Stomach (tissue), 9 donors: Measurements from ENCODE around the gene B3GAT2. TPM values are rescaled to one million over a fixed set of nuclear protein-coding genes. Genes with fewer than 3 reads are reported as not detected.

Experiments used
- DNase-seq, 2 donors: peaks; one replicate each; pipeline versions ENCODE4 v3.0.0 to v3.0.0-alpha.2; 2013 to 2019
- H3K27ac ChIP-seq, 5 donors: fragments of 200-600 bp in 4 of 5; sonication (generic) in 4 of 5; one replicate each; pipeline ENCODE4 v1.5.1; 2013 to 2019; ENCODE audit warnings: mild to moderate bottlenecking in 1 of 5, moderate library complexity in 1 of 5
- H3K27me3 ChIP-seq, 3 donors: fragments of 200-600 bp; sonication (generic); one replicate each; pipeline ENCODE4 v1.5.1; 2017 to 2019; ENCODE audit warnings: mixed run types in 1 of 3
- H3K36me3 ChIP-seq, 4 donors: fragments of 200-600 bp; sonication (generic); 1 replicate in 3 of 4; 2 replicates in 1 of 4; pipeline ENCODE4 v1.5.1; 2016 to 2019
- H3K4me1 ChIP-seq, 4 donors: fragments of 200-600 bp; sonication (generic); one replicate each; pipeline ENCODE4 v1.5.1; 2016 to 2019
- H3K4me3 ChIP-seq, 4 donors: fragments of 200-600 bp; sonication (generic) in 3 of 4; one replicate each; pipeline ENCODE4 v1.5.1; 2016 to 2019; ENCODE audit warnings: mild to moderate bottlenecking in 1 of 4
- H3K9me3 ChIP-seq, 4 donors: fragments of 200-600 bp; sonication (generic); one replicate each; pipeline ENCODE4 v1.5.1; 2016 to 2019
- CTCF ChIP-seq, 7 experiments: fragments of 450-650 bp in 4 of 7; fragments of 200-600 bp in 3 of 7; sonication (generic) in 3 of 7; IDR thresholded peaks; one replicate each; pipeline ENCODE4 v1.5.1; 2016 to 2019; ENCODE audit warnings: antibody characterized with exemption in 7 of 7, control low read depth in 2 of 7, mild to moderate bottlenecking in 1 of 7
- EP300 ChIP-seq: sonication (generic); formaldehyde crosslinking; IDR thresholded peaks from one replicate; pipeline ENCODE4 v1.6.1; 2017; ENCODE audit warnings: antibody characterized with exemption
- POLR2A ChIP-seq, 4 donors: fragments of 450-650 bp; IDR thresholded peaks; one replicate each; pipeline ENCODE4 v1.6.1; 2016; ENCODE audit warnings: antibody characterized with exemption in 4 of 4, control low read depth in 2 of 4, mild to moderate bottlenecking in 1 of 4, moderate library complexity in 1 of 4
- POLR2AphosphoS5 ChIP-seq, 3 donors: sonication (generic); formaldehyde crosslinking; IDR thresholded peaks; one replicate each; pipeline ENCODE4 v1.6.1; 2016; ENCODE audit warnings: antibody characterized with exemption in 3 of 3
- WGBS, 5 donors: extraction: QIAGEN DNeasy Blood & Tissue Kit in 3 of 5; methylation state at CpG; one replicate each; pipeline versions ENCODE4 v1.1.5 to v1.1.7; 2013 to 2018; 5-methylcytosine and 5-hydroxymethylcytosine counted together
- intact Hi-C: fragments of 100-400 bp; cut with DNase I; formaldehyde crosslinking; loops from one replicate; pipeline ENCODE4 v1.15.1; 2023; ENCODE audit warnings: low total_unique reads
- polyA plus RNA-seq, 3 donors: library from polyadenylated mRNA; stranded (reverse); fragments of 200-250 nt; gene quantifications; one replicate each; pipeline ENCODE4 v1.2.3, GENCODE V29; 2013
- total RNA-seq, 5 donors: library from RNA; depleted of rRNA; stranded (reverse); fragments of >200 nt; gene quantifications; one replicate each; pipeline versions ENCODE4 v1.1.0 to v1.2.3, GENCODE V29; 2014 to 2016
- donor health status: healthy with polysubstance abuse.
- donor health status: Bipolar disorder and iron deficiency.
- donor health status: healthy.

Gene B3GAT2
- total and polyA plus RNA-seq, 8 donors: 0.06 to 1.1 (median 0.14) TPM; not detected in 4

- DNase-seq: no peak
- H3K27ac ChIP-seq: no peak overlapping the region
- no peaks in the 10 kb centered on the region for H3K36me3 ChIP-seq
- H3K27me3 ChIP-seq: peaks cover 0 to 14% (median 0%) of the 10 kb centered on the region in 3 donors
- H3K4me3 ChIP-seq: no peak overlapping the region
- no peaks in the 10 kb centered on the region for H3K4me1 ChIP-seq
- intact Hi-C loops: no loop called here
- TF ChIP-seq EP300 (no peak), CTCF (IDR thresholded peaks at IDR 0.05) (no peak), POLR2A (IDR thresholded peaks at IDR 0.05) (no peak), POLR2AphosphoS5 (IDR thresholded peaks at IDR 0.05) (no peak)
- no peaks in the 10 kb centered on the region for H3K9me3 ChIP-seq
Observed at GRCh38 chr6:70995411-70995810, 38.6 kb upstream of the B3GAT2 start.

GRCh38 chr6:70991253-70991652 is 34.4 kb upstream of the B3GAT2 start:
- no peak overlapping the region for H3K4me3 ChIP-seq
- intact Hi-C loops: no loop called here
- H3K4me1 ChIP-seq: no peaks in the 10 kb centered on the region
- no peaks in the 10 kb centered on the region for H3K36me3 ChIP-seq
- DNase-seq: no peak
- H3K9me3 ChIP-seq: no peaks in the 10 kb centered on the region
- 82 to 91% (median 87%) methylated on average over 2 of the region's 2 CpGs for WGBS, 5 donors
- H3K27ac ChIP-seq: no peak overlapping the region
- TF ChIP-seq POLR2A (IDR thresholded peaks at IDR 0.05) (no peak), POLR2AphosphoS5 (IDR thresholded peaks at IDR 0.05) (no peak), CTCF (IDR thresholded peaks at IDR 0.05) (no peak), EP300 (no peak)
- no peaks in the 10 kb centered on the region for H3K27me3 ChIP-seq

GRCh38 chr6:70985156-70985555 is 28.3 kb upstream of the B3GAT2 start:
- no peak for DNase-seq
- Histone ChIP-seq H3K9me3 (no peaks in the 10 kb centered on the region), H3K27ac (no peak overlapping the region), H3K4me3 (no peak overlapping the region), H3K4me1 (no peaks in the 10 kb centered on the region), H3K36me3 (no peaks in the 10 kb centered on the region), H3K27me3 (no peaks in the 10 kb centered on the region)
- 68 to 81% (median 76%) methylated on average over 4 of the region's 4 CpGs for whole genome bisulfite sequencing, 5 donors
- intact Hi-C loops: no loop called here
- TF ChIP-seq CTCF (IDR thresholded peaks at IDR 0.05) (no peak), POLR2AphosphoS5 (IDR thresholded peaks at IDR 0.05) (no peak), EP300 (no peak), POLR2A (IDR thresholded peaks at IDR 0.05) (no peak)

GRCh38 chr6:70982747-70983146 is 25.9 kb upstream of the B3GAT2 start:
- Histone ChIP-seq H3K4me3 (no peak overlapping the region), H3K4me1 (no peaks in the 10 kb centered on the region), H3K27ac (no peak overlapping the region), H3K36me3 (no peaks in the 10 kb centered on the region), H3K9me3 (no peaks in the 10 kb centered on the region), H3K27me3 (no peaks in the 10 kb centered on the region)
- TF ChIP-seq POLR2AphosphoS5 (IDR thresholded peaks at IDR 0.05) (no peak), CTCF (IDR thresholded peaks at IDR 0.05) (no peak), EP300 (no peak), POLR2A (IDR thresholded peaks at IDR 0.05) (no peak)
- whole genome bisulfite sequencing, 5 donors: 86 to 93% (median 91%) methylated on average over 3 of the region's 3 CpGs
- no peak for DNase-seq
- intact Hi-C loops: no loop called here
